GM10248 (cell line): ENCODE measurements around the gene DIP2C.

ENCODE experiments used
- CTCF ChIA-PET: fragments of 300-600 bp; sonication (Branson Sonifier 250); formaldehyde crosslinking; extraction: SDS; loops from one replicate; lab custom pipeline; 2021; ENCODE audit warnings: antibody characterized with exemption; lab: Yijun Ruan, JAX
- POLR2A ChIA-PET: fragments of 350-650 bp; sonication (Branson Sonifier 250); formaldehyde crosslinking; extraction: SDS; loops from one replicate; lab custom pipeline; 2020; ENCODE audit warnings: antibody characterized with exemption; lab: Yijun Ruan, JAX
- DNase-seq: peaks from one replicate; pipeline ENCODE4 v3.0.0; 2012; ENCODE audit errors: extremely low spot score
- CTCF ChIP-seq: IDR thresholded peaks from 2 replicates; pipeline ENCODE4 v1.5.1; 2012; ENCODE audit warnings: mild to moderate bottlenecking, low read depth; ENCODE audit errors: extremely low read depth, missing control alignments, control extremely low read depth

Gene DIP2C

GRCh38 chr10:623477-624311 lies 65.8 kb downstream of the DIP2C start:
- no peak for TF ChIP-seq CTCF
- no peak for DNase-seq
- ChIA-PET CTCF (interaction anchor here (1.2 kb wide), 1 partner anchor 10 kb away, joined by 3 read pairs; no protein-coding TSS in a partner anchor), POLR2A (no interaction called here)

DNA sequence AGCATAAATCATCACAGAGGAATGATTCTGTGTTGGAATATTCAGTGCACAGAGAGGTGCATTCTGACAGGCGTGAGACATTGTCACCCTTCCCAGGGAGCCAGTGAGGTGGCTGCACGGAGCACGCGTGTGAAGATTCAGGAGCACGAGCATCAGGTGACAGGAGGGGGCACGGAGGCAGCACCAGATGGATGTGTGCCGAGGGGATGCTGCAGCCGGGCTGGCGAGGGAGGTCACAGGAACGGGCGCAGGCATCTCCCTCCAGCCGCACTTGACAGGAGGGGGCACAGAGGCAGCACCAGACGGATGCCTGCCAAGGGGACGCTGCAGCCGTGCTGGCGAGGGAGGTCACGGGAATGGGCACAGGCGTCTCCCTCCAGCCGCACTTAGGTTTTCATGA lies 66.5 kb downstream of the DIP2C start:
- TF ChIP-seq CTCF: no peak
- DNase-seq: no peak
- ChIA-PET POLR2A (no interaction called here), CTCF (no interaction called here)

DNA sequence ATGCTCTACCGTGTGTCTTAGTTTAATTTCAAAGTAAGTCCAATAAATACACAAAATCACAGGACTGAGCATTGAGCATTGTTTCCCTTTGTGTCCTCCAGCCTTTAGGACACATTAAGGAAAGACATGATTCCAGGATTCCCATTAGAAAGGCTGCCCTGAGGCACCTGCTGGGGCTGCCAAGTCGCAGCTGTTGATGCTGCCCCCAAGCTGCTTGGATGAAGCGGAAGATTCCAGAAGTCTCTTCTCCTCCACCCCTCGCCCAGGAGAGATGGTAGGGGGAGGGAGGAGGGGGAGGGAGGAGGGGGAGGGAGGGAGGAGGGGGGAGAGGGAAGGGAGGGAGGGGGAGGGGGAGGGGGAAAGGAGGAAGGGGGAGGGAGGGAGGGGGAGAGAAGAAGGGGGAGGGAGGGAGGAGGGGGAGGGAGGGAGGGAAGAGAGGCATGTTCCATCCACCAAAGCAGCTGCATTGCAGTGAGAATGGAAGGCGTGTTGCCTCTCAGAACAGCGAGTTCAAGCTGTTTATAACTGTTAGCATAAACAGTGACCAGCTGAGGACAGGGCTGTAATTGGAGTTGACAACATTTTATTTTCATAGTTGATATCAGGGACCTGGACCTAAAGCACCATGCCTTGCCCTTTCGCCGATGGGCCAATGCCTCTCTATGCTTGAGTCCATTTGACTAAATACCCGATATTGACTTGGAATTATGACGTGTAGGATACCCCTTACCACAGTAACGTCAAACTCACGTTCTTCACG lies 67.3 kb downstream of the DIP2C start:
- no peak for TF ChIP-seq CTCF
- ChIA-PET POLR2A (no interaction called here), CTCF (interaction anchor here (1.3 kb wide), 1 partner anchor 12 kb away, joined by 3 read pairs; no protein-coding TSS in a partner anchor)
- DNase-seq: no peak

GRCh38 chr10:621513-621912 lies 68.0 kb downstream of the DIP2C start:
- ChIA-PET CTCF (interaction anchor here (1.3 kb wide), 1 partner anchor 12 kb away, joined by 3 read pairs; no protein-coding TSS in a partner anchor), POLR2A (no interaction called here)
- no peak for DNase-seq
- TF ChIP-seq CTCF: no peak

DNA sequence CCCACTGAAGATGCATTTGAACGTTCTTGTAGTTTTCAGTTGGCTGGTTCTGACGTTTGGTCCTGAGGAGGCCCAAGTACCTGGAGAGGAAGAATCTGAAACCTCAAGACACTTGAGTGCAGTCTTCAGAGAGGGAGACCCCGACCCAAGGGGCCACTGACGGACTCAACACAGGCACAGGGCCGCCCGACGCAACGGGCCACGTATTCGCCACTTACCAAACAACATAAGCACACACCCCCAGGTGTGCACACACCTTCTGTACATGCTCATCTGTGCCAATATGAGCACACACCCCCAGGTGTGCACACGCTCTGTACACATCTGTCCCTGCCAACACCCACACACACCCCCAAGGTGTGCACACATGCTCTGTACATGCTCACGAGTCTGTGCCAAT lies 68.5 kb downstream of the DIP2C start:
- POLR2A ChIA-PET: no interaction called here
- CTCF ChIA-PET: no interaction called here
- DNase-seq: no peak
- TF ChIP-seq CTCF: no peak

- ChIA-PET POLR2A (no interaction called here), CTCF (no interaction called here)
- no peak for DNase-seq
- no peak for TF ChIP-seq CTCF
Measured at GRCh38 chr10:620417-620816, 69.1 kb downstream of the DIP2C start.
